Measurements from ENCODE around the gene ARID3B.

Gene ARID3B

DNA sequence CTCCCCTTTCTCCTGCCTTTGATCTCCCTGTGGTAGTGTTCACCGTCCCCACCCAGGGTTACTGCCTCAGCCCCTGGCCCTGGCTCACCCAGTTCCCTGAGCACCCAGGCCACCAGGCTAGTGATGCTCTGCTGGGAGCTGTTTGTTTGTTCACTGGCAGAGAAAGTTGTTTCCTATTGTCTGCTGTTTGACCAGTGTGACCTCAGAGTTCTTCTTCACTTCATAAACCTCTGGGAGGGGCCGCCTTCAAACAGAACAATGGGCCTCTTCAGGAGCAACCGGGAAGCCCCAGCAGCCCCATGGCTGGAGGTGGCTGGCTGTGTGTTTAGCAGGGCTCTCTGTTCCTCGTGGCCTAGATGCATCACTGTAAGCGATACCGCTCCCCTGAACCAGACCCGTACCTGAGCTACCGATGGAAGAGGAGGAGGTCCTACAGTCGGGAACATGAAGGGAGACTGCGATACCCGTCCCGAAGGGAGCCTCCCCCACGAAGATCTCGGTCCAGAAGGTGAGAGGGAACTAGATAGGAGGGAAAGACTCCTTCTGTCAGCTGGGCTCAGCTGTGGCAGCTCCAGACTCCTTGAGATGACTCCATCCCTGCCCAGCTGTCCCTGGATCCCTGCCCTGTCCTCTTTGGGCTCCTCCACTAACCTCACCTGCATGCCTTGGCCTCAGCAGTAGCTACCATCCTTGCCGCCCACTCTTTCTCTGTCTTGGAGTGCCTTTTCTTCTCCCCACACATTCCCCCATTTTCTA is 78.0 kb downstream of the ARID3B start:
- Histone ChIP-seq H3K9ac (ENCODE audit: low read depth in 1 of 2, low read length in 2 of 2) (no peak overlapping the region), H3K27me3 (ENCODE audit: control insufficient read depth in 2 of 2, insufficient read depth in 2 of 2, low read length in 2 of 2) (no peaks in the 10 kb centered on the region), H3K27ac (ENCODE audit: low read depth in 2 of 2, low read length in 2 of 2) (no peak overlapping the region), H3K9me3 (ENCODE audit: control insufficient read depth in 2 of 2, low read length in 2 of 2) (no peaks in the 10 kb centered on the region), H3K36me3 (ENCODE audit: control insufficient read depth in 2 of 2, insufficient read depth in 2 of 2, low read length in 2 of 2) (peaks cover 49 to 52% of the 10 kb centered on the region in 2 donors), H3K4me3 (ENCODE audit: low read length in 2 of 2) (no peak overlapping the region), H3K4me1 (ENCODE audit: control insufficient read depth in 2 of 2, insufficient read depth in 2 of 2, low read length in 2 of 2) (peaks cover 27% of the 10 kb centered on the region in 2 donors)

DNA sequence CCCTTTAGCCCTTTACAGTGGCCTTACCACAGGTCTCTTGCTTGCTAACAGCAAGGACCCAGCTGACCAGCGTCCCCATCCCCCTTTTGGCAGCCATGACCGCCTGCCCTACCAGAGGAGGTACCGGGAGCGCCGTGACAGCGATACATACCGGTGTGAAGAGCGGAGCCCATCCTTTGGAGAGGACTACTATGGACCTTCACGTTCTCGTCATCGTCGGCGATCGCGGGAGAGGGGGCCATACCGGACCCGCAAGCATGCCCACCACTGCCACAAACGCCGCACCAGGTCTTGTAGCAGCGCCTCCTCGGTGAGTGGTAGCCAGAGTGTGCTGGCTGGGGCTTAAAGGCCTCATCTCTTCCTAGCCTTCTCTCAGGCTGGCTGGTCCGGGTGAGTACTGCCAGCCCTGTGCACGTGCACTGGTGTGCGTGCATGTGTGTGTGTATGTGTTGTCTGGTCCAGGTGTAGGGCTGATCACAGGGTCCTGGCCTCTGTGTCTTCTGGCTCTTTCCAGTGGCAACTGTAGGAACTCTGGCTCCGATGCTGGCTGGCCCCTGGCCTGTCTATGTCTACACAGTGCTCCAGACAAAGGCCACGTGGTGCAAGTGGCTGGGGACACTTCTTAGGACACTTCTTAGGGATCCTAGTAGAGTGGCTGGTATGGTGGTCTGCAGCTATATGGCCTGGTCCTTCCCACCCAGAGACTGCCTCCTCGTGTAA is 79.1 kb downstream of the ARID3B start:
- Histone ChIP-seq H3K9ac (ENCODE audit: low read depth in 1 of 2, low read length in 2 of 2) (no peak overlapping the region), H3K4me3 (ENCODE audit: low read length in 2 of 2) (no peak overlapping the region), H3K27me3 (ENCODE audit: control insufficient read depth in 2 of 2, insufficient read depth in 2 of 2, low read length in 2 of 2) (no peaks in the 10 kb centered on the region), H3K4me1 (ENCODE audit: control insufficient read depth in 2 of 2, insufficient read depth in 2 of 2, low read length in 2 of 2) (peaks cover 27% of the 10 kb centered on the region in 2 donors), H3K36me3 (ENCODE audit: control insufficient read depth in 2 of 2, insufficient read depth in 2 of 2, low read length in 2 of 2) (peaks cover 60 to 62% of the 10 kb centered on the region in 2 donors), H3K27ac (ENCODE audit: low read depth in 2 of 2, low read length in 2 of 2) (no peak overlapping the region), H3K9me3 (ENCODE audit: control insufficient read depth in 2 of 2, low read length in 2 of 2) (no peaks in the 10 kb centered on the region)

DNA sequence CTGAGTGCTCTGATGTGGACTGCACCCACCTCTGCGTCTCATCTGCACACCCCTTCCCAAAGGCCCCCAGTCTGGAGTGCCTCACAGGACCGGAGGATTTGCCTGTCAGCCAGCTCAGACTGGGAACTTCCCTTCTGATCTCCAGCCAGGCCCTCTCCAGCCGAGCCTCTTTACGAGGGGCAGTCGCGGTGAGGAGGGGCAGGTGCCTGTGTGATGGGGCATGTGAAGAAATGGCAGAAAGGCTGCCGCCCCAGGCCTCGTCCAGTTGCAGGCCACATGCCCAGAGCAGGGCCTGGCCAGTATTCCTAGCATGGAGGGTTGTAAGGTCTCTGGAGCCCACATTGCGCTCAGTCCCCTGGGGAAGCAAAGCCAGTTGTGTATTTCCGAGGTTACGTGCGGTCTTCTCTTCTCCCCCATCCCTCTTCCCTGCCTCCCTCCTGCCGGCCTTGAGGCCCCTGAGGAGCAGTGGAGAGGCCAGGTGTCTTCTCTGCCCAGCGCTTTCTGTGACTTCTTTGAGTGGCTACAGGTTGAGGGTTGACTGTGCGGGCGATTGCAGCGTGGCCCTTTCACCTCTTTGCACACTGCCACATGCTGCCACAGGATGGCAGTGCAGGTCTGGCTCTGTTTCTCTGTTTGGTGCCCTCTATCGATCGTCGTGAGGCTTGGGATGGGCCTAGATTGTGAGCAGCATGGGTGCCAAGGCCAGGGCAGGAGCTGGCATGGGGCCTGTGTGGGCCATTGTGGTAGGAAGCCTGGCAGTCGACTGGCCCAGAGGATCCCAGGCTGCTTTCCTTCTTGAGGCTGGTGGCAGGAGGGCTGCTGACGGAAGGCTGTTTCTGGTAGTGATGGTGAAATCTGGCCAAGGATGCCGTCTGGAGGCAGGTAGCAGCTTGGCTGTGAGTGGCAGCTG is 79.9 kb downstream of the ARID3B start:
- Histone ChIP-seq H3K27ac (ENCODE audit: low read depth in 2 of 2, low read length in 2 of 2) (no peak overlapping the region), H3K36me3 (ENCODE audit: control insufficient read depth in 2 of 2, insufficient read depth in 2 of 2, low read length in 2 of 2) (peaks cover 68 to 70% of the 10 kb centered on the region in 2 donors), H3K9ac (ENCODE audit: low read depth in 1 of 2, low read length in 2 of 2) (no peak overlapping the region), H3K27me3 (ENCODE audit: control insufficient read depth in 2 of 2, insufficient read depth in 2 of 2, low read length in 2 of 2) (no peaks in the 10 kb centered on the region), H3K9me3 (ENCODE audit: control insufficient read depth in 2 of 2, low read length in 2 of 2) (no peaks in the 10 kb centered on the region), H3K4me1 (ENCODE audit: control insufficient read depth in 2 of 2, insufficient read depth in 2 of 2, low read length in 2 of 2) (peaks cover 27% of the 10 kb centered on the region in 2 donors), H3K4me3 (ENCODE audit: low read length in 2 of 2) (no peak overlapping the region)

DNA sequence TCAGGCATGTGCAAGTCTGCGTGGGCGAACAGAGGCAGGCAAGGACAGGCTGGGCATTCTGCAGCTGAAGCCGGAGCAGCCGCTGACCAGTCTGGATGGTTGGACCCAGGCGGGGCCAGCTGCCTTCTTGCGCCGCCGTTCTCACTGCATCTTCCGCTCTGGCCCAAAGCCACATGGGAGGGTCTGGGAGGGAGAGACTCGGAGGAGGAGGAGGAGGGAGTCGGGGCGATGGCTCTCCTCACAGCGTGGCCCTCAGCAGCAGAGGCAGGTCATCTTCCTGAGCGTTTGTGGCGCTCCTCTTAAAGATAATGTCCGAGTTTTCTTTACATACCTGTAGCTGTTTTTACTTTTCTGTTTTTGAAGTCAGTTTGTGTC is 80.5 kb downstream of the ARID3B start:
- no peak overlapping the region for H3K27ac ChIP-seq (ENCODE audit: low read depth in 2 of 2, low read length in 2 of 2)
- H3K4me3 ChIP-seq (ENCODE audit: low read length in 2 of 2): no peak overlapping the region
- H3K4me1 ChIP-seq (ENCODE audit: control insufficient read depth in 2 of 2, insufficient read depth in 2 of 2, low read length in 2 of 2): peaks cover 26 to 31% of the 10 kb centered on the region in 2 donors
- no peaks in the 10 kb centered on the region for H3K27me3 ChIP-seq (ENCODE audit: control insufficient read depth in 2 of 2, insufficient read depth in 2 of 2, low read length in 2 of 2)
- H3K9me3 ChIP-seq (ENCODE audit: control insufficient read depth in 2 of 2, low read length in 2 of 2): no peaks in the 10 kb centered on the region
- H3K9ac ChIP-seq (ENCODE audit: low read depth in 1 of 2, low read length in 2 of 2): no peak overlapping the region
- H3K36me3 ChIP-seq (ENCODE audit: control insufficient read depth in 2 of 2, insufficient read depth in 2 of 2, low read length in 2 of 2): peaks cover 74 to 77% of the 10 kb centered on the region in 2 donors

DNA sequence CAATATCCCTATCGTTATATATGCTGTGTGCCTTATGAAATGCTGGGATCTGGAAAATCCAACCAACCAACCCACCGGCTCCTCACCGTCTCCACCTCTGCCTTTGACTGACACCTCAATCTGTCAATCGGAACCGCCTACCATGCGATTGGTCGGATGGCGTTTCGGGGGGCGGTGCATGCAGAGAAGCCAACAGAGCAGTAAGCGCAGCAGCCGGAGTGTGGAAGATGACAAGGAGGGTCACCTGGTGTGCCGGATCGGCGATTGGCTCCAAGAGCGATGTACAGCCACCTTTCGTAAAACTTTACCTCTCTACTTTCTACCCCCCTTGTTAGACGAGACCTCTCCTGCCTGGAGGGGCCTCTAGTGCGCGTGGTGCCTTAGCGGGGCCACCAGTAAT is 80.9 kb downstream of the ARID3B start:
- H3K9me3 ChIP-seq (ENCODE audit: control insufficient read depth in 2 of 2, low read length in 2 of 2): no peaks in the 10 kb centered on the region
- H3K36me3 ChIP-seq (ENCODE audit: control insufficient read depth in 2 of 2, insufficient read depth in 2 of 2, low read length in 2 of 2): peaks cover 78 to 81% of the 10 kb centered on the region in 2 donors
- H3K4me1 ChIP-seq (ENCODE audit: control insufficient read depth in 2 of 2, insufficient read depth in 2 of 2, low read length in 2 of 2): peaks cover 22 to 28% of the 10 kb centered on the region in 2 donors
- no peaks in the 10 kb centered on the region for H3K27me3 ChIP-seq (ENCODE audit: control insufficient read depth in 2 of 2, insufficient read depth in 2 of 2, low read length in 2 of 2)
- H3K9ac ChIP-seq (ENCODE audit: low read depth in 1 of 2, low read length in 2 of 2): no peak overlapping the region
- no peak overlapping the region for H3K4me3 ChIP-seq (ENCODE audit: low read length in 2 of 2)
- no peak overlapping the region for H3K27ac ChIP-seq (ENCODE audit: low read depth in 2 of 2, low read length in 2 of 2)

DNA sequence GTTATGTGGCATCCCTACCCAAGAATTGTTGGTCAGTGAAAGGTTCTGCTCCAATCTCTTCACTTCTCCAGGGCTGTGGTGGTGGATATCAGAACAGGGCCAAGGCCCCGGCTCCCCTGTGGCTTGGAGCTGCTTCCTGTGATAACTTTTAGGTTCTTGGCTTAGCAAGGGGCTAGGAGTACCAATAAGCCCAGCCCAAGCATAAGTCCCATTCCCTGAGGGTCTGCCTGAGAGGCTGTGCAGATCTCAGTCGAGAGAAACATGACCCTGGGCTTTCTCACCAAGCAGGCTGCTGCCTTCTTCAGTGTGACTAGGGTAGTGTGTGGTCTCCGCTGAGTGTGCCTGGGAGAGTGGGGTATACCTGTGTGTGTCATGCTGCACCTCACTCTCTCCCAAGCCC is 81.7 kb downstream of the ARID3B start:
- Histone ChIP-seq H3K9ac (ENCODE audit: low read depth in 1 of 2, low read length in 2 of 2) (no peak overlapping the region), H3K4me3 (ENCODE audit: low read length in 2 of 2) (no peak overlapping the region), H3K4me1 (ENCODE audit: control insufficient read depth in 2 of 2, insufficient read depth in 2 of 2, low read length in 2 of 2) (peaks cover 14 to 20% of the 10 kb centered on the region in 2 donors), H3K27ac (ENCODE audit: low read depth in 2 of 2, low read length in 2 of 2) (no peak overlapping the region), H3K27me3 (ENCODE audit: control insufficient read depth in 2 of 2, insufficient read depth in 2 of 2, low read length in 2 of 2) (no peaks in the 10 kb centered on the region), H3K9me3 (ENCODE audit: control insufficient read depth in 2 of 2, low read length in 2 of 2) (no peaks in the 10 kb centered on the region), H3K36me3 (ENCODE audit: control insufficient read depth in 2 of 2, insufficient read depth in 2 of 2, low read length in 2 of 2) (peaks cover 87 to 89% of the 10 kb centered on the region in 2 donors)

DNA sequence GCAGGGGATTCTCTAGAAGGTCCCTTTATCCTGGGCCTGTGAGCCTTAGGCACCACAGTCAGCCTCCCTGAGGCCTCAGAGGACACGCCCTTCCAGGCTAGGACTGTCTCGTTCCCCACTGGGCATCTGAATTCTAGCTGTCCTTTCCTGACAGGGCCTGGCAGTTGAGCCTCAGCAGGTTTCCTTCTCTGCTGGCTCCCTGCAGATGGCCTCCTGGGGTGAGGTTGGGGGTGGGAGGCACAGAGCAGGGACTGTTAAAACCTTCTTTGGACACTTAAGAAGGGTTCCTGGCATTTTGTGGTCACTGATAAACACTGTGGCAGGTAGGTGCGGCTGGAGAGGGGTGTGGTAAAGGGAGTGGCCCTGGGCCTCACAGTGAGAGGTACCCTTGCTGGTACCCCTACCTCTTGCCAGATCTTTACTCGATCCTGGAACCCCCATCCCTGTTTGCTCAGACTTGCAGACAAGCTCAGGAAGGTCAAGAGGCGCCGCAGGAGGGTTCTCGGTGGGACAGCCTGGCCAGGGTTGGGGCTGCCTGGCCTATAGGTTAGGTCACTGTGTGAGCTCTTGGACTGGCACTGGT is 83.1 kb downstream of the ARID3B start:
- Histone ChIP-seq H3K9ac (ENCODE audit: low read depth in 1 of 2, low read length in 2 of 2) (no peak overlapping the region), H3K4me3 (ENCODE audit: low read length in 2 of 2) (no peak overlapping the region), H3K27ac (ENCODE audit: low read depth in 2 of 2, low read length in 2 of 2) (no peak overlapping the region), H3K9me3 (ENCODE audit: control insufficient read depth in 2 of 2, low read length in 2 of 2) (no peaks in the 10 kb centered on the region), H3K27me3 (ENCODE audit: control insufficient read depth in 2 of 2, insufficient read depth in 2 of 2, low read length in 2 of 2) (no peaks in the 10 kb centered on the region), H3K36me3 (ENCODE audit: control insufficient read depth in 2 of 2, insufficient read depth in 2 of 2, low read length in 2 of 2) (peaks cover 100% of the 10 kb centered on the region in 2 donors), H3K4me1 (ENCODE audit: control insufficient read depth in 2 of 2, insufficient read depth in 2 of 2, low read length in 2 of 2) (peaks cover 5 to 11% of the 10 kb centered on the region in 2 donors)

DNA sequence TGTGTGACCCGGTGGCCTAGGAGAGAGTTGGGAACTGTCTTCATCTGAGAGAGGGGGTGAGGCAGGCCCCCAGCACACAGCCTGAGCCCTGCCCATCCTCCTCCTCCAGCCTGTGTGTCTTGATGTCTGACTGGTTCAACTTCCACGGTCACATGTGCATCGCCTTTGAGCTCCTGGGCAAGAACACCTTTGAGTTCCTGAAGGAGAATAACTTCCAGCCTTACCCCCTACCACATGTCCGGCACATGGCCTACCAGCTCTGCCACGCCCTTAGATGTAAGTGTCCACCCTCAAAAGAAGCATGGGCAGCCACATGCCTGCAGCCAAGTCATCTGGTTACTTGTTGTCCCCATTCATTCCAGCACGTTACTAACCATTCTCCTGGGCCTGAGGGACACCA is 84.7 kb downstream of the ARID3B start:
- Histone ChIP-seq H3K9me3 (ENCODE audit: control insufficient read depth in 2 of 2, low read length in 2 of 2) (no peaks in the 10 kb centered on the region), H3K27me3 (ENCODE audit: control insufficient read depth in 2 of 2, insufficient read depth in 2 of 2, low read length in 2 of 2) (no peaks in the 10 kb centered on the region), H3K27ac (ENCODE audit: low read depth in 2 of 2, low read length in 2 of 2) (no peak overlapping the region), H3K4me1 (ENCODE audit: control insufficient read depth in 2 of 2, insufficient read depth in 2 of 2, low read length in 2 of 2) (peaks cover 5 to 11% of the 10 kb centered on the region in 2 donors), H3K4me3 (ENCODE audit: low read length in 2 of 2) (no peak overlapping the region), H3K9ac (ENCODE audit: low read depth in 1 of 2, low read length in 2 of 2) (no peak overlapping the region), H3K36me3 (ENCODE audit: control insufficient read depth in 2 of 2, insufficient read depth in 2 of 2, low read length in 2 of 2) (peaks cover 93 to 96% of the 10 kb centered on the region in 2 donors)

DNA sequence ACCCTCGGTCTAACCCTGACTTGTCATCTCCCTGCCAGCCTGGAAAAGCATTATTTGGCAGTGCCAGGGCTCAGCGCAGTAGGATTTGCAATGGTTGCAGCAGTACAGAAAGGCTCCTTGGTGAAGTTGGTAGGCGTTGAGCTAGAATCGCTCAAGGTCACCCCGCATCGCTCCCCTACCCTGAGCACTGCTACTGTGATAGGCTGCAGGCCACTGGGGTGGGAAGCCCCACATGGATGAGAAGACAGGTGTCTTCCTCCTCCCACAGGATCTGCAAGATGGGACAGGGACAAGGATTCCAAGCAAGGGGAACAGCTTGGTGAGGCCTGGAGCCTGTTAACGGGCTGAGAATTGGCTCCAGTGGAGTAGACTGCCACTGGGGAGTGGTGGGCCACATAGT is 85.3 kb downstream of the ARID3B start:
- Histone ChIP-seq H3K4me3 (ENCODE audit: low read length in 2 of 2) (no peak overlapping the region), H3K27ac (ENCODE audit: low read depth in 2 of 2, low read length in 2 of 2) (peak overlapping the region in 1 of 2 donors; percentile 52), H3K36me3 (ENCODE audit: control insufficient read depth in 2 of 2, insufficient read depth in 2 of 2, low read length in 2 of 2) (peaks cover 94 to 95% of the 10 kb centered on the region in 2 donors), H3K9me3 (ENCODE audit: control insufficient read depth in 2 of 2, low read length in 2 of 2) (no peaks in the 10 kb centered on the region), H3K9ac (ENCODE audit: low read depth in 1 of 2, low read length in 2 of 2) (no peak overlapping the region), H3K4me1 (ENCODE audit: control insufficient read depth in 2 of 2, insufficient read depth in 2 of 2, low read length in 2 of 2) (peaks cover under 1 to 8% of the 10 kb centered on the region in 2 donors), H3K27me3 (ENCODE audit: control insufficient read depth in 2 of 2, insufficient read depth in 2 of 2, low read length in 2 of 2) (no peaks in the 10 kb centered on the region)
